Astrocyte (in vitro differentiated cells and primary cell): ENCODE measurements around the gene PRRC2B.

Experiments used
- CTCF ChIP-seq: IDR thresholded peaks from 2 replicates; pipeline ENCODE4 v1.5.1; 2011; ENCODE audit warnings: low read depth, mild to moderate bottlenecking, inconsistent platforms, low read length, moderate library complexity; ENCODE audit not compliant: insufficient read depth
- EZH2 ChIP-seq: IDR thresholded peaks from 2 replicates; pipeline ENCODE4 v1.6.1; 2012; ENCODE audit warnings: mild to moderate bottlenecking, low read length, inconsistent platforms; ENCODE audit not compliant: insufficient read depth

DNA sequence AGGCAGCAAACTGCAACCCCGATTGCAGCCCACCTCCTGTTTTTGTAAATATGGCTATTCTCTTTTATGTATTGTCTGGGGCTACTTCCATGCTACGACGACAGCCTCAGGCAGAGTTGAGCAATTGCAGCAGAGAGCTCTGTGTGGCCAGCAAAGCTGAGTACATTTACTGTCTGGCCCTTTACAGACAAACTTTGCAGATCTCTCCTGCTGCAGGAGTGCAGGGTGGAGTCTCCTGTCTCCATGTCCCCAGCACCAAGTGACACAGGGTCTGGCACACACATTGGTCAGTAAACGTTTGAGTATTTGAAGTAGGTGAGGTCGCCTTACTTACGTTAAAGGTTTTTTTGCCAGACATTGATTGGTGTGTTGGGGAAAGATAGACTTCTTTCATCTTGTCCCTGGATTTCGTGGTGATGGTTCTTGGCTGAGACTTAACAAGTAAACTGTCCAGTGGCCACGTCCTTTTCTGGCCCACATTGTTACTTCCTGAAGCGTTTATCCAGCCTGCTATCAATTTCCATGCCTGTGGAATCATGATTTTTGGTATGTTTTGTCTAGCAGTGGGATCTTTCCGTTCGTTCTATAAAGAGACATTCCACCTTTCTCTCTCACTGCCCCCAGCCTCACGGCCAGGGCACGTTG lies 27.2 kb downstream of the PRRC2B start:
- TF ChIP-seq EZH2 = no peak
- TF ChIP-seq CTCF = peak; percentile 14
